ENCODE results near the gene ZHX3. TPM values are rescaled to one million over a fixed set of nuclear protein-coding genes. Genes with fewer than 3 reads are reported as not detected.

Gene ZHX3
- total and polyA plus RNA-seq, 2 of the 4 experiments (the other 2 are of a cell fraction), result 25.0 to 28.0 TPM

- no peaks in the 10 kb centered on the region for H3K27me3 ChIP-seq (ENCODE audit: control insufficient read depth, insufficient read depth, low read length)
- DNase-seq, result no peak
- no peak overlapping the region for H3K23ac ChIP-seq (ENCODE audit: low read depth, low read length)
- H2BK20ac ChIP-seq (ENCODE audit: low read depth, low read length), result no peak overlapping the region
- no peak overlapping the region for H3K4me3 ChIP-seq (ENCODE audit: insufficient read depth, low read depth, low read length)
- POLR2A ChIA-PET (ENCODE audit: unreplicated experiment), result no interaction called here
- intact Hi-C loops (cut with micrococcal nuclease), result loop anchor here (5.0 to 10.0 kb wide), 2 partner anchors 185 to 263 kb away; no protein-coding TSS in a partner anchor
- no peak overlapping the region for H3K56ac ChIP-seq (ENCODE audit: extremely low read depth, insufficient read depth, low read length)
- peaks cover 12% of the 10 kb centered on the region for H3K4me1 ChIP-seq (ENCODE audit: control insufficient read depth, insufficient read depth, low read length)
- H2AK5ac ChIP-seq (ENCODE audit: low read depth, low read length), result no peak overlapping the region
- no peak overlapping the region for H3K4me2 ChIP-seq (ENCODE audit: low read depth, low read length)
- no peak for ATAC-seq (ENCODE audit: low read depth)
- CTCF ChIA-PET, result no interaction called here
- H2AFZ ChIP-seq (replicated peaks; ENCODE audit: low read length, poor library complexity), result no peak overlapping the region
- no peak overlapping the region for H4K8ac ChIP-seq (ENCODE audit: low read depth in 2 of 2, low read length in 2 of 2)
- dilution Hi-C loops (cut with HindIII; ENCODE audit: low sequenced_read_pairs, unreplicated experiment), result no loop called here
- H2BK5ac ChIP-seq (ENCODE audit: low read depth, low read length, poor library complexity, severe bottlenecking), result no peak overlapping the region
- BruUV-seq (replicated peaks), result no TSS peak
- no peak overlapping the region for H3K27ac ChIP-seq (ENCODE audit: insufficient read depth, low read length)
- peaks cover 19% of the 10 kb centered on the region for H3K9me1 ChIP-seq (ENCODE audit: insufficient read depth, low read length)
- no peak overlapping the region for H3K4ac ChIP-seq (ENCODE audit: low read depth, low read length)
- in situ Hi-C loops (cut with MboI; ENCODE audit: low sequenced_read_pairs), result loop anchor here (5.0 kb wide), 1 partner anchor 102 kb away; no protein-coding TSS in a partner anchor
- no peak overlapping the region for H4K5ac ChIP-seq (ENCODE audit: low read depth, low read length)
- H2BK120ac ChIP-seq (ENCODE audit: low read depth, low read length), result no peak overlapping the region
- no peak overlapping the region for H3K9ac ChIP-seq (ENCODE audit: low read depth, low read length)
- no peak overlapping the region for H2BK15ac ChIP-seq (ENCODE audit: low read depth, low read length)
- peaks cover 26 to 67% of the 10 kb centered on the region in 2 experiments for H3K79me1 ChIP-seq (ENCODE audit: low read depth in 1 of 2, low read length in 2 of 2)
- no peaks in the 10 kb centered on the region for H3K9me3 ChIP-seq (ENCODE audit: control insufficient read depth, insufficient read depth, low read length)
- WGBS, 2 experiments (ENCODE audit: extremely low coverage in 2 of 2, insufficient read length in 1 of 2), result no CpG with 5 or more reads among the region's 3 CpGs
- H3K36me3 ChIP-seq (ENCODE audit: control insufficient read depth, insufficient read depth, low read length), result no peaks in the 10 kb centered on the region
- H4K20me1 ChIP-seq (ENCODE audit: insufficient read depth, low read length), result no peaks in the 10 kb centered on the region
- TF ChIP-seq MAZ (IDR thresholded peaks at IDR 0.05; ENCODE audit: borderline replicate concordance, low read depth, low read length), result no peak
- TF ChIP-seq MXI1 (IDR thresholded peaks at IDR 0.05; ENCODE audit: borderline replicate concordance, low read depth, low read length), result no peak
- no peak for TF ChIP-seq USF2 (IDR thresholded peaks at IDR 0.05; ENCODE audit: low read depth, low read length)
- TF ChIP-seq RFX5 (IDR thresholded peaks at IDR 0.05; ENCODE audit: low read depth, low read length), result no peak
- no peak for TF ChIP-seq MAFK (IDR thresholded peaks at IDR 0.05; ENCODE audit: low read depth, low read length)
- TF ChIP-seq FOS (IDR thresholded peaks at IDR 0.05; ENCODE audit: low read depth, low read length), result no peak
- no peak for TF ChIP-seq CTCF (conservative IDR thresholded peaks at IDR 0.05; ENCODE audit: low read depth, low read length)
- no peak for TF ChIP-seq POLR2A (IDR thresholded peaks at IDR 0.05; ENCODE audit: low read depth, low read length)
- no peak overlapping the region for H3K14ac ChIP-seq (replicated peaks; ENCODE audit: low read depth, low read length)
- H4K91ac ChIP-seq (ENCODE audit: insufficient read depth, low read depth, low read length), result no peak overlapping the region
- no peak overlapping the region for H2AK9ac ChIP-seq (replicated peaks; ENCODE audit: low read depth, low read length, poor library complexity)
- no peak overlapping the region for H3K18ac ChIP-seq (ENCODE audit: low read depth, low read length)
Measured at GRCh38 chr20:41230136-41230535, 87.4 kb downstream of the ZHX3 start.
